ENCODE data around the gene PRDM16. TPM values are rescaled to one million over a fixed set of nuclear protein-coding genes. Genes with fewer than 3 reads are reported as not detected.

Gene PRDM16
- total and polyA plus RNA-seq, 2 donors (not counting 1 experiment from before 2014, with no cell fraction given), result 0.03 to 0.12 TPM

- H3K4me3 ChIP-seq (ENCODE audit: control extremely low read depth in 1 of 5, extremely low read depth in 1 of 5, insufficient read depth in 1 of 5, low read depth in 2 of 5, low read length in 4 of 5), result peak within 1 kb of the TSS in 3 of 5 experiments; percentile 48 to 55 (median 51)
Observed at GRCh38 chr1:3453891-3454810, 385.1 kb downstream of the PRDM16 start, which contains the start of gene ARHGEF16. Gene ARHGEF16, plus strand, starts transcription at chr1:3454665. Its CDS starts 8,420 bp downstream, at chr1:3463085.

More at GRCh38 chr1:3453891-3454810, 385.1 kb downstream of the PRDM16 start, which contains the start of gene ARHGEF16:
- H3K4me3 Mint-ChIP-seq, result peak within 1 kb of the TSS; percentile 71
- ChIA-PET POLR2A (interaction anchor here (0.7 kb wide), 1 partner anchor 165 kb away, joined by 3 read pairs; no protein-coding TSS in a partner anchor), CTCF (interaction anchor here (1.0 to 2.4 kb wide), 14 partner anchors 10 to 348 kb away, joined by 4 to 65 read pairs (median 9); no protein-coding TSS in a partner anchor)
- H4K20me1 ChIP-seq (ENCODE audit: control insufficient read depth, insufficient read depth, low read length, poor library complexity, severe bottlenecking), result no peaks in the 10 kb centered on the region
- peak within 1 kb of the TSS; percentile 56 for H3K9ac ChIP-seq (ENCODE audit: low read length)
- H3K9me3 Mint-ChIP-seq (ENCODE audit: insufficient read depth), result no peaks in the 10 kb centered on the region
- no peak within 1 kb of the TSS for H3K27ac ChIP-seq (ENCODE audit: low read length in 2 of 2)
- WGBS (ENCODE audit: insufficient coverage), result 6% methylated on average over 83 of the region's 84 CpGs
- H3K4me1 Mint-ChIP-seq, result peaks cover 3% of the 10 kb centered on the region
- TF ChIP-seq EZH2 (IDR thresholded peaks at IDR 0.05; ENCODE audit: borderline replicate concordance, insufficient read depth, low read depth, low read length, poor library complexity, severe bottlenecking), result no peak
- TF ChIP-seq, protein P1, sequence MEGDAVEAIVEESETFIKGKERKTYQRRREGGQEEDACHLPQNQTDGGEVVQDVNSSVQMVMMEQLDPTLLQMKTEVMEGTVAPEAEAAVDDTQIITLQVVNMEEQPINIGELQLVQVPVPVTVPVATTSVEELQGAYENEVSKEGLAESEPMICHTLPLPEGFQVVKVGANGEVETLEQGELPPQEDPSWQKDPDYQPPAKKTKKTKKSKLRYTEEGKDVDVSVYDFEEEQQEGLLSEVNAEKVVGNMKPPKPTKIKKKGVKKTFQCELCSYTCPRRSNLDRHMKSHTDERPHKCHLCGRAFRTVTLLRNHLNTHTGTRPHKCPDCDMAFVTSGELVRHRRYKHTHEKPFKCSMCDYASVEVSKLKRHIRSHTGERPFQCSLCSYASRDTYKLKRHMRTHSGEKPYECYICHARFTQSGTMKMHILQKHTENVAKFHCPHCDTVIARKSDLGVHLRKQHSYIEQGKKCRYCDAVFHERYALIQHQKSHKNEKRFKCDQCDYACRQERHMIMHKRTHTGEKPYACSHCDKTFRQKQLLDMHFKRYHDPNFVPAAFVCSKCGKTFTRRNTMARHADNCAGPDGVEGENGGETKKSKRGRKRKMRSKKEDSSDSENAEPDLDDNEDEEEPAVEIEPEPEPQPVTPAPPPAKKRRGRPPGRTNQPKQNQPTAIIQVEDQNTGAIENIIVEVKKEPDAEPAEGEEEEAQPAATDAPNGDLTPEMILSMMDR (IDR thresholded peaks at IDR 0.05), result no peak
- no peaks in the 10 kb centered on the region for H3K36me3 ChIP-seq (replicated peaks in 1 of 2; ENCODE audit: control extremely low read depth in 1 of 2, control insufficient read depth in 1 of 2, extremely low read depth in 1 of 2, insufficient read depth in 2 of 2, low read length in 1 of 2)
- H2AFZ ChIP-seq (ENCODE audit: insufficient read depth, low read depth, low read length, poor library complexity, severe bottlenecking), result peak within 1 kb of the TSS; percentile 65
- H3K27me3 ChIP-seq (replicated peaks in 1 of 4; ENCODE audit: control extremely low read depth in 1 of 4, control insufficient read depth in 3 of 4, insufficient read depth in 4 of 4, low read length in 3 of 4), result peaks cover 0 to 44% (median 21%) of the 10 kb centered on the region in 4 experiments
- H3K79me2 ChIP-seq (ENCODE audit: control insufficient read depth, insufficient read depth, low read length), result no peaks in the 10 kb centered on the region
- peaks cover 16 to 20% of the 10 kb centered on the region in 2 donors for H3K4me1 ChIP-seq (ENCODE audit: control insufficient read depth in 2 of 2, insufficient read depth in 2 of 2, low read length in 2 of 2)
- peaks cover 0 to 14% (median 0%) of the 10 kb centered on the region in 3 donors for H3K9me3 ChIP-seq (ENCODE audit: control extremely low read depth in 1 of 3, control insufficient read depth in 2 of 3, insufficient read depth in 1 of 3, low read length in 2 of 3)
- ATAC-seq (ENCODE audit: low read depth) (peak; percentile 37), DNase-seq (peak; percentile 64)
- H3K27ac Mint-ChIP-seq, result peak within 1 kb of the TSS; percentile 28
- intact Hi-C loops (cut with micrococcal nuclease), result loop anchor here (1.0 to 5.0 kb wide), 3 partner anchors 37 to 348 kb away; no protein-coding TSS in a partner anchor
- H3K27me3 Mint-ChIP-seq, result peaks cover 22% of the 10 kb centered on the region
- peak within 1 kb of the TSS; percentile 87 for H3K4me2 ChIP-seq (replicated peaks; ENCODE audit: low read depth, low read length, poor library complexity, severe bottlenecking)
